ENCODE results near the gene IFRD2.

Gene IFRD2

GRCh38 chr3:50275996-50276761 is 16.1 kb downstream of the IFRD2 start:
- no peak overlapping the region for H3K27ac ChIP-seq
- TF ChIP-seq ZFX (IDR thresholded peaks at IDR 0.05; ENCODE audit: borderline replicate concordance) (no peak), CTCF (IDR thresholded peaks at IDR 0.05) (no peak)

- no peak overlapping the region for H3K27ac ChIP-seq
- TF ChIP-seq CTCF (IDR thresholded peaks at IDR 0.05) (no peak), ZFX (IDR thresholded peaks at IDR 0.05; ENCODE audit: borderline replicate concordance) (no peak)
Measured at GRCh38 chr3:50275141-50275995, 16.9 kb downstream of the IFRD2 start.

DNA sequence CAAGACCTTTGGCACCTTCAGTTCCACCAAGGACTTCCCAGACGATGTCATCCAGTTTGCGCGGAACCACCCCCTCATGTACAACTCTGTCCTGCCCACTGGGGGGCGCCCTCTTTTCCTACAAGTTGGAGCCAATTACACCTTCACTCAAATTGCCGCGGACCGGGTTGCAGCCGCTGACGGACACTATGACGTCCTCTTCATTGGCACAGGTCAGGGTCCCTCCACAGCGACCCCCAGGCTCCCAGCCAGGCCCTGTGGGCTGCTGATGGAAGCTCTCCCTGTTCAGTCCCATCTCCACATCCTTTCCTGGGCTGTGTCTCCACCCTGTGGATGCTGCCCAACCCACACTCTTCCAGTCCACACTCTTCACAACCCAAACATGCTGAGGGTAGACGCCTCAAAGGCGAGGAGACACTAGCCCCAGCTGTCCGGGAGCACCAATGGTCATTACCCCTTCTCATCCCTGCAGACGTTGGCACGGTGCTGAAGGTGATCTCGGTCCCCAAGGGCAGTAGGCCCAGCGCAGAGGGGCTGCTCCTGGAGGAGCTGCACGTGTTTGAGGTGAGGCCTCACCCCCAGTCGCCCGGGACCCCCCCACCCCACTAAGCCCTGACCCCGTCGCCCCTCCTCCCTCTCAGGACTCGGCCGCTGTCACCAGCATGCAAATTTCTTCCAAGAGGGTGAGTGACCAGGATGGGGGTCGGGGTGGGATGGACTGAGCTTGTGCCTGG is 17.7 kb downstream of the IFRD2 start:
- no peak overlapping the region for H3K27ac ChIP-seq
- TF ChIP-seq CTCF (IDR thresholded peaks at IDR 0.05), result peak; percentile 95
- no peak for TF ChIP-seq ZFX (IDR thresholded peaks at IDR 0.05; ENCODE audit: borderline replicate concordance)

- TF ChIP-seq CTCF (IDR thresholded peaks at IDR 0.05), result no peak
- TF ChIP-seq ZFX (IDR thresholded peaks at IDR 0.05; ENCODE audit: borderline replicate concordance), result no peak
- peak overlapping the region; percentile 73; the same call in 1 of the 2 replicates for H3K27ac ChIP-seq
Measured at GRCh38 chr3:50273689-50274065, 18.6 kb downstream of the IFRD2 start.

- TF ChIP-seq ZFX (IDR thresholded peaks at IDR 0.05; ENCODE audit: borderline replicate concordance), result no peak
- peak; percentile 95 for TF ChIP-seq CTCF (IDR thresholded peaks at IDR 0.05)
- peak overlapping the region; percentile 73 for H3K27ac ChIP-seq
Measured at GRCh38 chr3:50272911-50273688, 19.1 kb downstream of the IFRD2 start.

DNA sequence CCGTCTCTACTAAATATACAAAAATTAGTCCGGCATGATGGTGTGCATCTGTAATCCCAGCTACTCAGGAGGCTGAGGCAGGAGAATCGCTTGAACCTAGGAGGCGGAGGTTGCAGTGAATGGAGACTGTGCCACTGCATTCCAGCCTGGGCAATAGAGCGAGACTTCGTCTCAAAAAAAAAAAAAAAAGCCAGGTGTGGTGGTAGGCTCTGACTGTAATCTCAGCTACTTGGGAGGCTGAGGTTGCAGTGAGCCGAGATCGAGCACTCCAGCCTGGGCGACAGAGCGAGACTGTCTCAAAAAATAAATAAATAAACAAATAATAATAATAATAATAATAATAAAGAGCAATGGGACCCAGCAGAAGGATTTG is 19.7 kb downstream of the IFRD2 start:
- peak overlapping the region; percentile 73 for H3K27ac ChIP-seq

Measured in 22Rv1 (cell line).